ENCODE data around the gene PSMD13. TPM values are rescaled to one million over a fixed set of nuclear protein-coding genes. Genes with fewer than 3 reads are reported as not detected.
A peak's percentile ranks its signal among the peaks of the same experiment; 100 is the strongest.

Gene PSMD13
- total and polyA plus RNA-seq, 4 donors, result 48.8 to 56.7 (median 52.8) TPM

GRCh38 chr11:266676-267439, 30.1 kb downstream of the PSMD13 start:
- DNase-seq (ENCODE audit: low spot score), result no peak
- H3K9ac ChIP-seq (ENCODE audit: low read depth in 1 of 2, low read length in 2 of 2), result no peak overlapping the region
- TF ChIP-seq RXRA (IDR thresholded peaks at IDR 0.05) (no peak), GABPA (IDR thresholded peaks at IDR 0.05 in 1 of 2, conservative IDR thresholded peaks at IDR 0.05 in 1 of 2) (no peak)
- no peak overlapping the region for H3K27ac ChIP-seq (ENCODE audit: low read depth in 1 of 2, low read length in 2 of 2)
- H3K9me3 ChIP-seq (ENCODE audit: control insufficient read depth in 4 of 4, low read length in 3 of 4), result peaks cover 0 to 1% (median 0%) of the 10 kb centered on the region in 4 donors
- H3K36me3 ChIP-seq (ENCODE audit: control insufficient read depth in 4 of 4, insufficient read depth in 3 of 4, low read depth in 1 of 4, low read length in 3 of 4), result no peaks in the 10 kb centered on the region
- H3K27me3 ChIP-seq (ENCODE audit: control insufficient read depth in 4 of 4, insufficient read depth in 4 of 4, low read length in 3 of 4), result no peaks in the 10 kb centered on the region
- H3K4me3 ChIP-seq (ENCODE audit: low read depth in 1 of 3, low read length in 3 of 3), result no peak overlapping the region
- 85% methylated on average over 5 of the region's 13 CpGs for WGBS
- H3K4me1 ChIP-seq (ENCODE audit: control insufficient read depth in 4 of 4, insufficient read depth in 4 of 4, low read length in 3 of 4), result peaks cover 0 to 3% (median 0%) of the 10 kb centered on the region in 4 donors

GRCh38 chr11:267491-267994, 30.8 kb downstream of the PSMD13 start:
- DNase-seq (ENCODE audit: low spot score), result no peak
- Histone ChIP-seq H3K9ac (ENCODE audit: low read depth in 1 of 2, low read length in 2 of 2) (peak overlapping the region in 1 of 2 donors; percentile 27), H3K9me3 (ENCODE audit: control insufficient read depth in 4 of 4, low read length in 3 of 4) (peaks cover 0 to 1% (median 0%) of the 10 kb centered on the region in 4 donors), H3K36me3 (ENCODE audit: control insufficient read depth in 4 of 4, insufficient read depth in 3 of 4, low read depth in 1 of 4, low read length in 3 of 4) (no peaks in the 10 kb centered on the region), H3K4me3 (ENCODE audit: low read depth in 1 of 3, low read length in 3 of 3) (peak overlapping the region in 1 of 3 donors; percentile 41), H3K27ac (ENCODE audit: low read depth in 1 of 2, low read length in 2 of 2) (peak overlapping the region; percentile 60 to 84), H3K4me1 (ENCODE audit: control insufficient read depth in 4 of 4, insufficient read depth in 4 of 4, low read length in 3 of 4) (peaks cover 0 to 3% (median 0%) of the 10 kb centered on the region in 4 donors), H3K27me3 (ENCODE audit: control insufficient read depth in 4 of 4, insufficient read depth in 4 of 4, low read length in 3 of 4) (no peaks in the 10 kb centered on the region)
- 59% methylated on average over 17 of the region's 18 CpGs for WGBS
- no peak for TF ChIP-seq RXRA (IDR thresholded peaks at IDR 0.05)
- no peak for TF ChIP-seq YY1 (IDR thresholded peaks at IDR 0.05)
- no peak for TF ChIP-seq FOXA1 (IDR thresholded peaks at IDR 0.05)
- TF ChIP-seq MAX (IDR thresholded peaks at IDR 0.05), result no peak
- TF ChIP-seq FOXA2 (IDR thresholded peaks at IDR 0.05), result no peak
- TF ChIP-seq CTCF (IDR thresholded peaks at IDR 0.05; ENCODE audit: low read depth, low read length, missing input control), result no peak
- TF ChIP-seq HNF4G (IDR thresholded peaks at IDR 0.05), result no peak
- TF ChIP-seq SP1 (IDR thresholded peaks at IDR 0.05), result no peak
- TF ChIP-seq ATF3 (IDR thresholded peaks at IDR 0.05), result no peak
- TF ChIP-seq RAD21 (IDR thresholded peaks at IDR 0.05), result no peak
- no peak for TF ChIP-seq JUND (IDR thresholded peaks at IDR 0.05)
- TF ChIP-seq HNF4A (conservative IDR thresholded peaks at IDR 0.05), result no peak
- TF ChIP-seq REST (IDR thresholded peaks at IDR 0.05), result no peak

Measured in liver (tissue), 9 donors.